GM23338 (cell line): Measurements from ENCODE around the gene MACO1. TPM values are rescaled to one million over a fixed set of nuclear protein-coding genes. Genes with fewer than 3 reads are reported as not detected.

ENCODE experiments used
- ATAC-seq: fragments of 200-7000 bp; cut with Tn5 transposase; 3 replicates; pipeline ENCODE4 v1.9.1; 2020
- DNase-seq: peaks from one replicate; pipeline ENCODE4 v3.0.0-alpha.2; 2015; ENCODE audit warnings: low spot score
- H2AFZ ChIP-seq: fragments of 200-600 bp; sonication (generic); 2 replicates; pipeline ENCODE4 v1.8.0; 2016; ENCODE audit warnings: antibody characterized with exemption, mild to moderate bottlenecking, moderate library complexity
- H3F3A ChIP-seq: fragments of 200-600 bp; sonication (generic); replicated peaks from 2 replicates; pipeline ENCODE4 v1.8.0; 2017; ENCODE audit warnings: antibody characterized with exemption, mixed run types, low read depth
- H3K27ac ChIP-seq: fragments of 200-600 bp; sonication (generic); 2 replicates; pipeline ENCODE4 v1.6.1; 2016; ENCODE audit warnings: low read depth
- H3K27me3 ChIP-seq: fragments of 200-600 bp; sonication (generic); 2 replicates; pipeline ENCODE4 v1.8.0; 2016; ENCODE audit warnings: mild to moderate bottlenecking, mixed run types, moderate library complexity; ENCODE audit not compliant: insufficient read depth
- H3K36me3 ChIP-seq: fragments of 200-600 bp; sonication (generic); 2 replicates; pipeline ENCODE4 v1.8.0; 2016; ENCODE audit warnings: mild to moderate bottlenecking; ENCODE audit not compliant: insufficient read depth
- H3K4me1 ChIP-seq: fragments of 200-600 bp; sonication (generic); 2 replicates; pipeline ENCODE4 v1.8.0; 2016; ENCODE audit warnings: mild to moderate bottlenecking, moderate library complexity; ENCODE audit not compliant: insufficient read depth
- H3K4me2 ChIP-seq: fragments of 200-600 bp; sonication (generic); 2 replicates; pipeline ENCODE4 v1.7.1; 2017; ENCODE audit warnings: mixed run types
- H3K4me3 ChIP-seq: fragments of 200-600 bp; sonication (generic); 2 replicates; pipeline ENCODE4 v1.6.1; 2016; ENCODE audit warnings: mixed run types
- H3K79me2 ChIP-seq: fragments of 200-600 bp; sonication (generic); replicated peaks from 2 replicates; pipeline ENCODE4 v1.8.0; 2017; ENCODE audit warnings: mild to moderate bottlenecking; ENCODE audit not compliant: insufficient read depth
- H3K9me2 ChIP-seq: fragments of 200-600 bp; sonication (generic); 2 replicates; pipeline ENCODE4 v1.8.0; 2017; ENCODE audit not compliant: insufficient read depth
- H4K20me1 ChIP-seq: fragments of 200-600 bp; sonication (generic); replicated peaks from 2 replicates; pipeline ENCODE4 v1.8.0; 2017; ENCODE audit warnings: mild to moderate bottlenecking; ENCODE audit not compliant: insufficient read depth
- H3K27ac Mint-ChIP-seq: 2 replicates; pipeline ENCODE4 v1.8.0; 2020; ENCODE audit warnings: inconsistent platforms, mild to moderate bottlenecking, moderate library complexity, mixed read lengths
- H3K27me3 Mint-ChIP-seq: 3 replicates; pipeline ENCODE4 v1.8.0; 2022; ENCODE audit warnings: low read depth, mild to moderate bottlenecking, moderate library complexity, mixed read lengths, inconsistent platforms; ENCODE audit not compliant: insufficient read depth, poor library complexity
- H3K36me3 Mint-ChIP-seq: 3 replicates; pipeline ENCODE4 v1.8.0; 2021; ENCODE audit warnings: low read depth, mild to moderate bottlenecking, inconsistent platforms, moderate library complexity, mixed read lengths
- H3K4me1 Mint-ChIP-seq: 3 replicates; pipeline ENCODE4 v1.8.0; 2020; ENCODE audit warnings: mild to moderate bottlenecking, inconsistent platforms, mixed read lengths
- H3K4me3 Mint-ChIP-seq: 3 replicates; pipeline ENCODE4 v1.8.0; 2021; ENCODE audit warnings: moderate library complexity, mild to moderate bottlenecking, inconsistent platforms, mixed read lengths
- H3K9me3 Mint-ChIP-seq: 3 replicates; pipeline ENCODE4 v1.8.0; 2020; ENCODE audit warnings: moderate library complexity, mild to moderate bottlenecking, inconsistent platforms, mixed read lengths
- CREB1 ChIP-seq: fragments of 250-450 bp; sonication (Bioruptor Pico); IDR thresholded peaks from 2 replicates; pipeline ENCODE4 v1.5.0; 2020; ENCODE audit warnings: low read depth, mild to moderate bottlenecking, moderate library complexity
- EZH2 ChIP-seq: fragments of 200-600 bp; sonication (generic); IDR thresholded peaks from one replicate; pipeline ENCODE4 v1.8.0; 2017; ENCODE audit warnings: antibody characterized with exemption, mild to moderate bottlenecking, low read depth; ENCODE audit not compliant: unreplicated experiment
- EZH2phosphoT487 ChIP-seq: fragments of 200-600 bp; sonication (generic); IDR thresholded peaks from one replicate; pipeline ENCODE4 v1.8.1; 2018; ENCODE audit warnings: antibody characterized with exemption; ENCODE audit not compliant: unreplicated experiment
- JUNB ChIP-seq: IDR thresholded peaks from one replicate; pipeline ENCODE4 v1.6.1; 2016; ENCODE audit warnings: antibody characterized with exemption; ENCODE audit not compliant: unreplicated experiment
- NANOG ChIP-seq: IDR thresholded peaks from 2 replicates; pipeline ENCODE4 v1.6.1; 2016; ENCODE audit warnings: antibody characterized with exemption, borderline replicate concordance
- POLR2AphosphoS5 ChIP-seq: IDR thresholded peaks from 2 replicates; pipeline ENCODE4 v1.6.1; 2016; ENCODE audit warnings: antibody characterized with exemption, low read depth
- STAT1 ChIP-seq: IDR thresholded peaks from one replicate; pipeline ENCODE4 v1.6.1; 2016; ENCODE audit warnings: antibody characterized with exemption; ENCODE audit not compliant: unreplicated experiment
- ZNF114 ChIP-seq: fragments of 250-450 bp; sonication (Bioruptor Pico); IDR thresholded peaks from 2 replicates; pipeline ENCODE4 v1.5.0; 2020; ENCODE audit warnings: mild to moderate bottlenecking, moderate library complexity
- ZNF331 ChIP-seq: fragments of 250-450 bp; sonication (Bioruptor Pico); IDR thresholded peaks from 2 replicates; pipeline ENCODE4 v1.5.0; 2020; ENCODE audit warnings: low read depth, mild to moderate bottlenecking, moderate library complexity
- polyA plus RNA-seq: library from polyadenylated mRNA; unstranded; fragments of >200 nt; fragmentation: Nextera tagmentation; extraction: Ambion mirVana; gene quantifications from 2 replicates; pipeline ENCODE4 v1.2.1, GENCODE V29; 2016
- total RNA-seq: library from RNA; depleted of rRNA; stranded (reverse); fragments of >200 nt; shearing (Covaris generic); gene quantifications from 2 replicates; pipeline ENCODE4 v1.2.3, GENCODE V29; 2014
- TF ChIP-seq, protein P1 (sequence below): IDR thresholded peaks from 2 replicates; pipeline ENCODE4 v1.6.1; 2016; ENCODE audit warnings: antibody characterized with exemption
- TF ChIP-seq, protein P2 (sequence below), 2 experiments: fragments of 200-600 bp in 1 of 2; sonication (generic) in 1 of 2; conservative IDR thresholded peaks; 2 replicates each; pipeline versions ENCODE4 v1.5.1 to v1.6.1; 2016 to 2017; ENCODE audit warnings: antibody characterized with exemption in 2 of 2, low read depth in 2 of 2, mild to moderate bottlenecking in 2 of 2, moderate library complexity in 1 of 2
- TF ChIP-seq, protein P3 (sequence below): IDR thresholded peaks from one replicate; pipeline ENCODE4 v1.6.1; 2018; ENCODE audit warnings: antibody characterized with exemption; ENCODE audit not compliant: unreplicated experiment
- TF ChIP-seq, protein P4 (sequence below): fragments of 250-450 bp; sonication (Bioruptor Pico); IDR thresholded peaks from 2 replicates; pipeline ENCODE4 v1.5.0; 2020; ENCODE audit warnings: mild to moderate bottlenecking, moderate library complexity

The MACO1 gene
- total and polyA plus RNA-seq, 2 experiments from 2014 or later: 9.8 to 10.6 TPM

DNA sequence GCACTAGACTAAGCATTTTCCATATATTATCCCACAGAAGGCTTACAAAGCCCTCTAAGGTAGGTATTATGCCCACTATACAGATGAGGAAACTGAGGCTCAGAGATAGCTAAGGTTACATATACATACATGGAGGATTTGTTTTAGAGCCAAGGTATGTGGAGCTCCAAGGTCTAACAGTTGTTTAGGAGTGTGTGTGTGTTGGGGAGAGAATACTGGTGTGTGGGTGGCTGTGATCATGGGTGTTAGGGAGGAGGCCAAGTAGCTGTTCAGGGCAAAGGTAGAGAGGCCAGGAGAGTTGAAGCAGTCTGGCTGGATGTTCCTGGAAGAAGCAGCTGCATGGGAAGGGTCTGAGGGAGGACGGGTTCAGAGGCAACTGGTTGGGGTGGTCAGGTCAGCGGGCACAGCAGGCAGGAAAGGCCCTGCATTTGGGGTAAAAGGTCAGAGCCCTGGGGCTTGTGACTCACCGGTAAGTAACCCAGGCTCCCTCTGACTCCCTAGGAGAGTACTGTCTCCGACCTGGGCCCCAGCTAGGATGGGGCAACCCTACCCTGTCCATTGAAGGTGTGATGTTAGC, 107.6 kb downstream of the MACO1 start:
- Mint-ChIP-seq H3K4me1 (peaks cover 11% of the 10 kb centered on the region), H3K9me3 (no peaks in the 10 kb centered on the region), H3K27me3 (peaks cover 6% of the 10 kb centered on the region), H3K4me3 (no peak overlapping the region), H3K27ac (no peak overlapping the region), H3K36me3 (no peaks in the 10 kb centered on the region)
- Histone ChIP-seq H4K20me1 (no peaks in the 10 kb centered on the region), H3K36me3 (no peaks in the 10 kb centered on the region), H2AFZ (no peak overlapping the region), H3K4me1 (peaks cover 7% of the 10 kb centered on the region; the same call in 1 of the 2 replicates), H3K27ac (no peak overlapping the region), H3K4me2 (no peak overlapping the region), H3K4me3 (no peak overlapping the region), H3K79me2 (no peaks in the 10 kb centered on the region), H3K27me3 (no peaks in the 10 kb centered on the region), H3K9me2 (no peaks in the 10 kb centered on the region), H3F3A (no peaks in the 10 kb centered on the region)
- ATAC-seq (no peak), DNase-seq (no peak)
- no peak for TF ChIP-seq NANOG
- no peak for TF ChIP-seq ZNF114 (CRISPR knock-in tag)
- TF ChIP-seq STAT1: no peak
- TF ChIP-seq JUNB: no peak
- TF ChIP-seq, protein P1, sequence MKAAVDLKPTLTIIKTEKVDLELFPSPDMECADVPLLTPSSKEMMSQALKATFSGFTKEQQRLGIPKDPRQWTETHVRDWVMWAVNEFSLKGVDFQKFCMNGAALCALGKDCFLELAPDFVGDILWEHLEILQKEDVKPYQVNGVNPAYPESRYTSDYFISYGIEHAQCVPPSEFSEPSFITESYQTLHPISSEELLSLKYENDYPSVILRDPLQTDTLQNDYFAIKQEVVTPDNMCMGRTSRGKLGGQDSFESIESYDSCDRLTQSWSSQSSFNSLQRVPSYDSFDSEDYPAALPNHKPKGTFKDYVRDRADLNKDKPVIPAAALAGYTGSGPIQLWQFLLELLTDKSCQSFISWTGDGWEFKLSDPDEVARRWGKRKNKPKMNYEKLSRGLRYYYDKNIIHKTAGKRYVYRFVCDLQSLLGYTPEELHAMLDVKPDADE: no peak
- TF ChIP-seq ZNF331 (CRISPR knock-in tag): no peak
- no peak for TF ChIP-seq POLR2AphosphoS5
- TF ChIP-seq, protein P2, sequence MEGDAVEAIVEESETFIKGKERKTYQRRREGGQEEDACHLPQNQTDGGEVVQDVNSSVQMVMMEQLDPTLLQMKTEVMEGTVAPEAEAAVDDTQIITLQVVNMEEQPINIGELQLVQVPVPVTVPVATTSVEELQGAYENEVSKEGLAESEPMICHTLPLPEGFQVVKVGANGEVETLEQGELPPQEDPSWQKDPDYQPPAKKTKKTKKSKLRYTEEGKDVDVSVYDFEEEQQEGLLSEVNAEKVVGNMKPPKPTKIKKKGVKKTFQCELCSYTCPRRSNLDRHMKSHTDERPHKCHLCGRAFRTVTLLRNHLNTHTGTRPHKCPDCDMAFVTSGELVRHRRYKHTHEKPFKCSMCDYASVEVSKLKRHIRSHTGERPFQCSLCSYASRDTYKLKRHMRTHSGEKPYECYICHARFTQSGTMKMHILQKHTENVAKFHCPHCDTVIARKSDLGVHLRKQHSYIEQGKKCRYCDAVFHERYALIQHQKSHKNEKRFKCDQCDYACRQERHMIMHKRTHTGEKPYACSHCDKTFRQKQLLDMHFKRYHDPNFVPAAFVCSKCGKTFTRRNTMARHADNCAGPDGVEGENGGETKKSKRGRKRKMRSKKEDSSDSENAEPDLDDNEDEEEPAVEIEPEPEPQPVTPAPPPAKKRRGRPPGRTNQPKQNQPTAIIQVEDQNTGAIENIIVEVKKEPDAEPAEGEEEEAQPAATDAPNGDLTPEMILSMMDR (conservative IDR thresholded peaks at IDR 0.05; ENCODE audit: low read depth in 2 of 2): no peak
- TF ChIP-seq, protein P3, sequence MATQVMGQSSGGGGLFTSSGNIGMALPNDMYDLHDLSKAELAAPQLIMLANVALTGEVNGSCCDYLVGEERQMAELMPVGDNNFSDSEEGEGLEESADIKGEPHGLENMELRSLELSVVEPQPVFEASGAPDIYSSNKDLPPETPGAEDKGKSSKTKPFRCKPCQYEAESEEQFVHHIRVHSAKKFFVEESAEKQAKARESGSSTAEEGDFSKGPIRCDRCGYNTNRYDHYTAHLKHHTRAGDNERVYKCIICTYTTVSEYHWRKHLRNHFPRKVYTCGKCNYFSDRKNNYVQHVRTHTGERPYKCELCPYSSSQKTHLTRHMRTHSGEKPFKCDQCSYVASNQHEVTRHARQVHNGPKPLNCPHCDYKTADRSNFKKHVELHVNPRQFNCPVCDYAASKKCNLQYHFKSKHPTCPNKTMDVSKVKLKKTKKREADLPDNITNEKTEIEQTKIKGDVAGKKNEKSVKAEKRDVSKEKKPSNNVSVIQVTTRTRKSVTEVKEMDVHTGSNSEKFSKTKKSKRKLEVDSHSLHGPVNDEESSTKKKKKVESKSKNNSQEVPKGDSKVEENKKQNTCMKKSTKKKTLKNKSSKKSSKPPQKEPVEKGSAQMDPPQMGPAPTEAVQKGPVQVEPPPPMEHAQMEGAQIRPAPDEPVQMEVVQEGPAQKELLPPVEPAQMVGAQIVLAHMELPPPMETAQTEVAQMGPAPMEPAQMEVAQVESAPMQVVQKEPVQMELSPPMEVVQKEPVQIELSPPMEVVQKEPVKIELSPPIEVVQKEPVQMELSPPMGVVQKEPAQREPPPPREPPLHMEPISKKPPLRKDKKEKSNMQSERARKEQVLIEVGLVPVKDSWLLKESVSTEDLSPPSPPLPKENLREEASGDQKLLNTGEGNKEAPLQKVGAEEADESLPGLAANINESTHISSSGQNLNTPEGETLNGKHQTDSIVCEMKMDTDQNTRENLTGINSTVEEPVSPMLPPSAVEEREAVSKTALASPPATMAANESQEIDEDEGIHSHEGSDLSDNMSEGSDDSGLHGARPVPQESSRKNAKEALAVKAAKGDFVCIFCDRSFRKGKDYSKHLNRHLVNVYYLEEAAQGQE: no peak
- no peak for TF ChIP-seq EZH2phosphoT487
- TF ChIP-seq, protein P4, sequence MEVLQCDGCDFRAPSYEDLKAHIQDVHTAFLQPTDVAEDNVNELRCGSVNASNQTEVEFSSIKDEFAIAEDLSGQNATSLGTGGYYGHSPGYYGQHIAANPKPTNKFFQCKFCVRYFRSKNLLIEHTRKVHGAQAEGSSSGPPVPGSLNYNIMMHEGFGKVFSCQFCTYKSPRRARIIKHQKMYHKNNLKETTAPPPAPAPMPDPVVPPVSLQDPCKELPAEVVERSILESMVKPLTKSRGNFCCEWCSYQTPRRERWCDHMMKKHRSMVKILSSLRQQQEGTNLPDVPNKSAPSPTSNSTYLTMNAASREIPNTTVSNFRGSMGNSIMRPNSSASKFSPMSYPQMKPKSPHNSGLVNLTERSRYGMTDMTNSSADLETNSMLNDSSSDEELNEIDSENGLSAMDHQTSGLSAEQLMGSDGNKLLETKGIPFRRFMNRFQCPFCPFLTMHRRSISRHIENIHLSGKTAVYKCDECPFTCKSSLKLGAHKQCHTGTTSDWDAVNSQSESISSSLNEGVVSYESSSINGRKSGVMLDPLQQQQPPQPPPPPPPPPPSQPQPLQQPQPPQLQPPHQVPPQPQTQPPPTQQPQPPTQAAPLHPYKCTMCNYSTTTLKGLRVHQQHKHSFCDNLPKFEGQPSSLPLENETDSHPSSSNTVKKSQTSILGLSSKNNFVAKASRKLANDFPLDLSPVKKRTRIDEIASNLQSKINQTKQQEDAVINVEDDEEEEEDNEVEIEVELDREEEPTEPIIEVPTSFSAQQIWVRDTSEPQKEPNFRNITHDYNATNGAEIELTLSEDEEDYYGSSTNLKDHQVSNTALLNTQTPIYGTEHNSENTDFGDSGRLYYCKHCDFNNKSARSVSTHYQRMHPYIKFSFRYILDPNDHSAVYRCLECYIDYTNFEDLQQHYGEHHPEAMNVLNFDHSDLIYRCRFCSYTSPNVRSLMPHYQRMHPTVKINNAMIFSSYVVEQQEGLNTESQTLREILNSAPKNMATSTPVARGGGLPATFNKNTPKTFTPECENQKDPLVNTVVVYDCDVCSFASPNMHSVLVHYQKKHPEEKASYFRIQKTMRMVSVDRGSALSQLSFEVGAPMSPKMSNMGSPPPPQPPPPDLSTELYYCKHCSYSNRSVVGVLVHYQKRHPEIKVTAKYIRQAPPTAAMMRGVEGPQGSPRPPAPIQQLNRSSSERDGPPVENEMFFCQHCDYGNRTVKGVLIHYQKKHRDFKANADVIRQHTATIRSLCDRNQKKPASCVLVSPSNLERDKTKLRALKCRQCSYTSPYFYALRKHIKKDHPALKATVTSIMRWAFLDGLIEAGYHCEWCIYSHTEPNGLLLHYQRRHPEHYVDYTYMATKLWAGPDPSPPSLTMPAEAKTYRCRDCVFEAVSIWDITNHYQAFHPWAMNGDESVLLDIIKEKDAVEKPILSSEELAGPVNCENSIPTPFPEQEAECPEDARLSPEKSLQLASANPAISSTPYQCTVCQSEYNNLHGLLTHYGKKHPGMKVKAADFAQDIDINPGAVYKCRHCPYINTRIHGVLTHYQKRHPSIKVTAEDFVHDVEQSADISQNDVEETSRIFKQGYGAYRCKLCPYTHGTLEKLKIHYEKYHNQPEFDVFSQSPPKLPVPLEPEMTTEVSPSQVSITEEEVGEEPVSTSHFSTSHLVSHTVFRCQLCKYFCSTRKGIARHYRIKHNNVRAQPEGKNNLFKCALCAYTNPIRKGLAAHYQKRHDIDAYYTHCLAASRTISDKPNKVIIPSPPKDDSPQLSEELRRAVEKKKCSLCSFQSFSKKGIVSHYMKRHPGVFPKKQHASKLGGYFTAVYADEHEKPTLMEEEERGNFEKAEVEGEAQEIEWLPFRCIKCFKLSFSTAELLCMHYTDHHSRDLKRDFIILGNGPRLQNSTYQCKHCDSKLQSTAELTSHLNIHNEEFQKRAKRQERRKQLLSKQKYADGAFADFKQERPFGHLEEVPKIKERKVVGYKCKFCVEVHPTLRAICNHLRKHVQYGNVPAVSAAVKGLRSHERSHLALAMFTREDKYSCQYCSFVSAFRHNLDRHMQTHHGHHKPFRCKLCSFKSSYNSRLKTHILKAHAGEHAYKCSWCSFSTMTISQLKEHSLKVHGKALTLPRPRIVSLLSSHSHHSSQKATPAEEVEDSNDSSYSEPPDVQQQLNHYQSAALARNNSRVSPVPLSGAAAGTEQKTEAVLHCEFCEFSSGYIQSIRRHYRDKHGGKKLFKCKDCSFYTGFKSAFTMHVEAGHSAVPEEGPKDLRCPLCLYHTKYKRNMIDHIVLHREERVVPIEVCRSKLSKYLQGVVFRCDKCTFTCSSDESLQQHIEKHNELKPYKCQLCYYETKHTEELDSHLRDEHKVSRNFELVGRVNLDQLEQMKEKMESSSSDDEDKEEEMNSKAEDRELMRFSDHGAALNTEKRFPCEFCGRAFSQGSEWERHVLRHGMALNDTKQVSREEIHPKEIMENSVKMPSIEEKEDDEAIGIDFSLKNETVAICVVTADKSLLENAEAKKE (CRISPR knock-in tag): no peak
- no peak for TF ChIP-seq CREB1 (CRISPR knock-in tag)
- no peak for TF ChIP-seq EZH2
